ENCODE data around the gene SRGAP2C.
"Not testable (repeated sequence)": the region's sequence is repeated elsewhere in the genome, so short reads cannot be mapped to it uniquely, and the experiment has no call there.

Gene SRGAP2C

GRCh38 chr1:121230636-121231035, 45.9 kb downstream of the SRGAP2C start:
- not testable (repeated sequence) for DNase-seq

DNA sequence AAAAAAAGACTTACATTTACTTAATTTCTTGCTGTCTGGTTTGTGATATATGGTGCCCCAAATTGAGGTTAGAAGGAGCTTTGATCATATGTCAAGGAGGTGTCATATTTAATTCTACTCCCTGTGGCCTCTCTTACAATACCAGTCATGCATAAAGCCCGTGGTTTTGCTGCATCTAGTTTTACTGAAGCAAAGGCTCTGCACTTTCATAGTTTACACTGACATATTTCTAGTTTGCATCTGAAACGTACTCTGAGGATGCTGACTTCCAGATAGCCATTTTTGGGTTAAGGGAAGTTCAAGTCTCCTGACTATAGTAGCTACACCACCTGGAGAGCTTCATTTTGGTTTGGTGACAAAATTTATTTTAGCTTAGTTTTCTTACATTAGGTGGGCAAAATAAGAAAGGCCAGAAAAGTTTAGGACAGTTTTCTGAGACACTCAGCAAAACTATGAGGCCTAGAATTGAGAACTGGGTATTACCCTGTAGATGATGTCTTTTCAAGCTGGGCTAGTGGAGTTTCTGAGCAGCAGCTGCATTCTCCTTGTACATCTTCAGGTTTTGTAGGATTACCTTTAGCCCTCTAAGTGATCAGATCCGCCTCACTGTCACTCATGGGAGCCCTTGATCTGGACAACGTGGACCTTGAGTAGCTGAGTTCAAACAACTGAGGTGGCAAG, 47.8 kb downstream of the SRGAP2C start:
- DNase-seq, result not testable (repeated sequence)

DNA sequence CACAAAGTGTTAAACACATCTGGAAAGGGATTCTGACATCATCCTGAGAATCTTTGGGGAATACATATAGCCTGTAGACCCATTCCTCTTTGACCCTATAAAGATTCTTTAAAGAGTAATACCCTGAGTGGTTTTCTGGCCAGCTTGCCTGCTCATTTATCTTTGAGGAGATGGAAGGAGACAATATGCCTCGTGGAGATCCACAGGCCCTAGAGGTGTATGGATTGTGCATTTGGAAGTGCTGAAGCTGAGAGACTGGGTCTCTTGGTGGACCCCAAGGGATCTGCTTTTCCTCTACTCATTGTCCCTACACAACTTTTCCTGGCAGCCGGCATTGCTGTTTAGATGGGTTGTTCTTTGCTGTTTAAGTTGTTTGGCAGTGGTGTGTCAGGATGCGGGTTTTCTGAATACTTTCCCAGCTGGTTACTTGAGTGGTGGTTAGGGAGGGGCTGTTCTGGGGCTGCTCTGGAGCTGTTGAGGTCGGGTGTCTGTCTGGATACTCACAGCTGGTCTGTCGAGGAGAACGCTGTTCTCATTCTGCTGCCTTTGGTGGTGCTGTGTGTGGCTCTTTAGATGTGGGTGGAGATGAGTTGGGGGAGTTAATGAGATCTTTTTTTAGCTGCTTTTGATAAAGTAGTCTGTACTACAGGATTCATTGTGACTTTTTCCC, 49.5 kb downstream of the SRGAP2C start:
- DNase-seq, result not testable (repeated sequence)

GRCh38 chr1:121238384-121238783, 53.6 kb downstream of the SRGAP2C start:
- not testable (repeated sequence) for DNase-seq

GRCh38 chr1:121243913-121244312, 59.1 kb downstream of the SRGAP2C start:
- DNase-seq, result not testable (repeated sequence)

GRCh38 chr1:121246399-121246798, 61.6 kb downstream of the SRGAP2C start:
- DNase-seq, result not testable (repeated sequence)

GRCh38 chr1:121252656-121253055, 67.9 kb downstream of the SRGAP2C start:
- DNase-seq, result not testable (repeated sequence)

- not testable (repeated sequence) for DNase-seq
These were observed 69.8 kb downstream of the SRGAP2C start for GRCh38 chr1:121254618-121255017.

- not testable (repeated sequence) for DNase-seq
These were observed 72.9 kb downstream of the SRGAP2C start for GRCh38 chr1:121257632-121258031.

- DNase-seq, result not testable (repeated sequence)
These were observed 73.4 kb downstream of the SRGAP2C start for GRCh38 chr1:121258134-121258533.

DNA sequence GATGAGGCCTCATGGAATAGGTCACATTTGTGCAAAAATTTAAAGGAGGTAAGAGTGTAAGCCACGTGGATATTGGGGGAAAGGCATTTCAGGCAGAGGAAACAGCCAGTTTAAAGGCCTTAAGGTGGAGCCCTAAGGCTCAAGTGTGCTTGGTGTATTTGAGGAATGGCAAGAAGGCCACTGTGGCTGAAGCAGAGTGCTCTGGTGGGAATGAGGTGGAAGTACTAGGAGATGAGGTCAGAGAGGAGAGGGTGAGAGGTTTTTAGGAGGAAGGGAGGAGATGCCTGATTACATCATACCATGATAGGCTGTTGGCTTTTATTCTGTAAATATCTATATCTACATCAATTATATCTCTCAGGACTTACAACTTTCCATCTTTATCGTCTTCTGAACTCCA, 75.4 kb downstream of the SRGAP2C start:
- not testable (repeated sequence) for DNase-seq

- DNase-seq, result not testable (repeated sequence)
These were observed 77.4 kb downstream of the SRGAP2C start for GRCh38 chr1:121262163-121262562.

DNA sequence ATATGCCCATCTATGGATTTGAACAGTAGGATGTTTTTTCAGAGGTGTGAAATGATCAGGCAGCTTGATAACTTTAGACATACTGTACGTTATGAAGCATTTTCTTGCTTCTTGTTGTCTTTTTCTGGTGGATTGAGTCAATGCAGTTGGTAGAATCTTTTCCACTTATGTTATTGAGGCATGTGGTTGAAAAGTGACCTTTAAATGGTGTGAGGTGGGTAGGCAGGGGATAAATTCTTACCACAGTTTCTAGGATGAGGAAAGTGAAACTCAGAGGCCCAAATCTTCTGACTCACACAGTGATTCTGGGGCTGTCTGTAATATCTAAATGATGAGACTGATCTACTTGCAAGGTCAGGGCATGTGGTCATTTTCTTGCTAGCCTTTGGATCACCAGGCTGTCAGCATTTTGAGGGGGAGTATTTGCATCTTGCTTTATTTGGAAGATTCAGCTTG, 79.0 kb downstream of the SRGAP2C start:
- DNase-seq, result not testable (repeated sequence)

GRCh38 chr1:121267072-121267471, 82.3 kb downstream of the SRGAP2C start:
- not testable (repeated sequence) for DNase-seq

DNA sequence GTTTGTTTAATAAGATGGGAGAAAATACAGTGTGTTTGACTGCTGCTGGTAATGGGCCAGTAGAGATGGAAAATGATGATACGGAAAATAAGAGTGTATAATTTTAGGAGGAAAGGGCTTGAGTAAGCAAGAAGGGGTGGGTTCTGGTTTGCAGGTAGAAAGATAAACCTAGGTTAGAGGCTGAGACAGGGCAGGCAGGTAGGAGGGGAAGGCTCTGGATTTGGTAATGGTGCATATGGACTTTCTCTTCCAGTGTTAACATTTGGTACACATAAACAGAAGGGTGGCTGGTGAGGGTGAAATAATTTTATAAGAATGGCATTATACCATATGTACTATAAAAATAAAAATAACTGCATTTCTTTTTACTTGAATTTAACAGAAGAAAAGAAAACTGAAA, 84.5 kb downstream of the SRGAP2C start:
- DNase-seq, result not testable (repeated sequence)

DNA sequence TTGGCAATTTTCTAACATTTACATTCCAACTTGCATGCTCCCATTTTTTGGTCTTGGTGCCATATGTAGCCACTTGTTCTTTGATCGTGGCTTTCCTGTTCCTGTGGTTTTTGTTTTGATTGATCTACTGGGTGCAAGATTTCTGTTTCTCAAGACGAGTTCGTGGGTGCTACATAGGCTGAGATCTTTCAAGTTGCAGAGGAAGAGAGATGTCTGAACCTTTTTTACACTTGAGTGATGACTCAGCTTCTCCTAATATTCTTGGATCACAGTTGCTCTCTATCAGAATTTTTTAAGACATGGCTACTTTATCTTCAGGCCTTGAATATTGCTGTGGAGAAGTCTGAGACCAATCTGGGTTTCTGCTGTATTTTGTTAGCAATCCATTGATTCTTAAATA, 85.2 kb downstream of the SRGAP2C start:
- DNase-seq, result not testable (repeated sequence)

DNA sequence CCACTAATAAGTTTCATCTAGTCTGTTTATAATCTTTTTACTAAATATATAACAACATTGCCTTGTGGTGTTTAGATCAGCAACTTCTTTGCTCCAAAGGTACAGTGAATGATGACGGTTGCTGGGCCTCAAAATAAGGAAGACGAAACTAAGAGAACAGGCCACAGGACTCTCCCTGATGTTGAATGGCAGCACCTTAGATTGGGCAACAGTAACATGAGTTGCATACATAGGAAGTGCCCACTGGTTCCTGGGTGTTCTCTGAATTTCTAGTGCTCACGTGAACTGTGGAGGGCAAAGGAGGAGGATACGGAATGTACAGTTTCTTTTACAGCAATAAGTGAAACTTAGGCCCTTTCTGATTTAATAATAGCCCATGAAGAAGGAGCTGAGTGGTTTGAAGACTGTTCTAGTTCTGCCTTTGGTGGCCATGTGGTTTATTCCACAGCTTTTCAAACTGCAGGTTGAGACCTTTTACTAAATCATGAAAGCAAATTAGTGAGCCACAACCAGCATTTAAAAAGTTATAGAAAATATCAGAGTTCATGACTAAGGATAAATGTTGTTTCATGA, 86.5 kb downstream of the SRGAP2C start:
- not testable (repeated sequence) for DNase-seq

GRCh38 chr1:121275435-121275834, 90.7 kb downstream of the SRGAP2C start:
- not testable (repeated sequence) for DNase-seq

DNA sequence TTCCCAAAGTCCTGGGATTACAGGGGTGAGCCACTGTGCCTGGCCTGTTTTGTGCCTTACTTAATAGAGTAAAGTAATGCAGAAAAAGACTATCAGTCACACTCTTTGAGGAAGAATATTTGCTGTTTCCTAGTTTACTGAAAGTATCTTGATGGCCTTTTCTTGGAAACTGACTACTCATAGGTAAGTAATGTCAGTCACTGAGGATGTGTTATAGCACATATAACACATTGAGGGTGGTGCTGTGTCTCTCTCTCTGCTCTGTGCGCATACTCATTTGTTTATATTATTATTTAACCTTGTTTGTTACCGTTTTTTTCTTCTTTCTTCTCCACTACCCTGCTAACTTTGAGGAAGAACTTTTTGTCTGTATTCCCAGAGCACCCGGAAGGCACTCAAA, 93.4 kb downstream of the SRGAP2C start:
- not testable (repeated sequence) for DNase-seq

- DNase-seq, result not testable (repeated sequence)
These were observed 94.2 kb downstream of the SRGAP2C start for GRCh38 chr1:121278777-121279547.

DNA sequence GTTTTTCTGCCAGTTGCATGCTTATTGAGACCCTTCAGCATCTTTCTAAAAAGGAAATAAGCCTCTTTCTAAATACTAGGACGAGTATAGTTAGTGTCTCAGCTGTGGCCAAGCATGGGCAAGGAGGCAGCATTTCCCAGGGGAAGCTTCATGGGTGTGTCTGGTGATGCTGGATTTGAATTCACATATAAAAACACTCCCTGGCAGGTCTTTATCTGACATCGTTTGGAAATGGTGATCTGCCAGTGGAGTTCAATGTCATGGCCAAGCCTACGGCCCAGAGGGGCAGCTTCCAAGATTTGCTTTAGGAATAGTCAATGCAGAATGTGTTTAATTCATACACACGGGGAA, 94.7 kb downstream of the SRGAP2C start:
- DNase-seq, result not testable (repeated sequence)

DNA sequence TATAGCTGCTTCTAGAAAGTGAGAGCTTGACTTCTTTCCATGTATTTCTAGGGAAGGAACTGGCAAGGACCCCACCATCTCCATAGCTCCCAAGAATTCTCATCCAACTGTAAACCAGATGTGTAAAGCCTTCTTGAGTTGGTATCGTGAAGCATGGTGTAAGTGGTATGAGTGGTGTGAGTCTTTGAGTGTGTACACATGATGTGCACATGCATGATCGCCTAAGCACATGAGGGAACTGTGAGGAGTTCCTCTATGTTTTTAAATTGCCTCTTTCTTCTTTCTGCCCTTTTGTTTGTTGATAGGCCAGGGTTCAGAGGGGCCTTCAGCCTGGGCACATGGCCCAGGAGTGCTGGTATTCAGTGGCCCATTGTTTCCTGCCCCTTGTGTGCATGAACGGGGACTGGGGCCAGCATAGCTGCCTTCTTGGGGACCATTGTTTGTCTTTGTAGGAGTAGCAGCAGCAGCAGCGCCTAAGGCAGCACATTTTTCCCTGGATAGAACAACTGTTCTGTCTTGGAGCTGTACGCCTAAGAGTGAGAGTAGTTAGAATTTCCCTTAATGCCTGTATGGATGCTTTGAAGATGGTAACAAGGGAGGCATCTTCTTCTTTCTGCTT, 96.0 kb downstream of the SRGAP2C start:
- DNase-seq, result not testable (repeated sequence)

- DNase-seq, result not testable (repeated sequence)
These were observed 96.7 kb downstream of the SRGAP2C start for GRCh38 chr1:121281480-121281879.
